ENCODE measurements around the gene TMCO5A. TPM values are rescaled to one million over a fixed set of nuclear protein-coding genes. Genes with fewer than 3 reads are reported as not detected.

TMCO5A gene
- total RNA-seq, 1 donor from 2014 or later, result not detected

DNA sequence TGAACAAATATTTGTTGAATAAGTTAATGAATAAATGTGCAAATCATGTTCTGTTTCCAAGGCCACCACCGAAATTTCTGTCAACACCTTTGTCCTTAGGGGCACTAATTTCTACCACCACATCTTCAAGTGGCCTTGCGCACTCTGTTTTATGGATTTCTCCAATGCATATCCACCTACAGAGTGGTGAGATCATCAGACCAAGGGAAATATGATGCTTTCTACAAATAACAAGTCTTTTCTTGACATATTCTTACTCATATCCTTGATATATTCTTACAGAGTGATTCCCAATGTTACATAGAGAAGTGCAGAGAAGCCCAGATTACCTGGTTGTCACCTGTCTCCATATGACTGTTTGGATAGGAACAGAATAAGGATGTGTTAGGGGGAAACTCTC is 36.1 kb upstream of the TMCO5A start:
- Mint-ChIP-seq H3K4me3 (no peak overlapping the region), H3K27ac (ENCODE audit: unreplicated experiment) (no peak overlapping the region), H3K4me1 (no peaks in the 10 kb centered on the region), H3K27me3 (ENCODE audit: low read depth) (peaks cover 3% of the 10 kb centered on the region), H3K9me3 (no peaks in the 10 kb centered on the region), H3K36me3 (ENCODE audit: low read depth) (no peaks in the 10 kb centered on the region)
- DNase-seq (ENCODE audit: low read depth, low spot score), result no peak
- TF ChIP-seq, protein P1, sequence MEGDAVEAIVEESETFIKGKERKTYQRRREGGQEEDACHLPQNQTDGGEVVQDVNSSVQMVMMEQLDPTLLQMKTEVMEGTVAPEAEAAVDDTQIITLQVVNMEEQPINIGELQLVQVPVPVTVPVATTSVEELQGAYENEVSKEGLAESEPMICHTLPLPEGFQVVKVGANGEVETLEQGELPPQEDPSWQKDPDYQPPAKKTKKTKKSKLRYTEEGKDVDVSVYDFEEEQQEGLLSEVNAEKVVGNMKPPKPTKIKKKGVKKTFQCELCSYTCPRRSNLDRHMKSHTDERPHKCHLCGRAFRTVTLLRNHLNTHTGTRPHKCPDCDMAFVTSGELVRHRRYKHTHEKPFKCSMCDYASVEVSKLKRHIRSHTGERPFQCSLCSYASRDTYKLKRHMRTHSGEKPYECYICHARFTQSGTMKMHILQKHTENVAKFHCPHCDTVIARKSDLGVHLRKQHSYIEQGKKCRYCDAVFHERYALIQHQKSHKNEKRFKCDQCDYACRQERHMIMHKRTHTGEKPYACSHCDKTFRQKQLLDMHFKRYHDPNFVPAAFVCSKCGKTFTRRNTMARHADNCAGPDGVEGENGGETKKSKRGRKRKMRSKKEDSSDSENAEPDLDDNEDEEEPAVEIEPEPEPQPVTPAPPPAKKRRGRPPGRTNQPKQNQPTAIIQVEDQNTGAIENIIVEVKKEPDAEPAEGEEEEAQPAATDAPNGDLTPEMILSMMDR (conservative IDR thresholded peaks at IDR 0.05), result no peak

DNA sequence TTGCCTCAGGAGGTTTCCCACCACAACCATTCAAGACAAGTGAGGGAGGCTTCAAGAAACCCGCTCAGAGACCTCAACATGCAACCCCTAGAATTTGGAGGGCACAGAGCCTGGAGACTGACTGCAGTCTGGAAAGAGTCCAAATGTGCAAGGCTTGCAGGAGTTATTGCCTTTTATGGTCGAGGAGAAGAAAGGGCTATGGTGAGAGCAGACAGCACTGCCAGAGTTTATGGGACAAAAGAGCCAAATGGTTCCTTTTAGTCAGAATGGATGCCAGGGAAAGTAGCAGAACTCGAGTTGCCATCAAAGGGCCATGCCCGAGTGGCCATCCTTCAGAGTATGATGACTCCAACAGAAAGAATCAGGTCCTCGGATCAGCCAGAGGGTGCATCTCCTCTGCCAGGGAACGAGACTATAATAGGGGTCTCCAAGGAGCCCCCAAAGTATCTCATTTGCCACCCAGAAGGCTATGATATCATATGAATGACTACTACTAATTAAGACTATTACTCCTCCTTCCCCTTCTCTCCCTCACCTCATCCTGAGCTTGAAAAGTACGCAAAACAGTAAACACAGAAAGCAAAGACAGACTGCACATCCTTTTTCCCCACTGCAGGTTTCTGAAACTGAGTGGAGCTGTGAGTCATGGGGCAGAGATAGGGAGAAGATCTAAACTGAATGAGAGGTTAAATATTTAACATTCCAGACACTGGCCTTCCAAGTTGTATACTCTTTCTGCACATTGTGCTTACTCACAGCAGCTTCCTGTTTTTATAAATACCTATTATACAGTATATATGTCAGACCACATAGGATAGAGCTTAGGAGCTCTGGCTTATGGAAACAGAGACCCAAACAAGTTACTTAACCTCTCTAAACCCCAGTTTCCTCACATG is 33.9 kb upstream of the TMCO5A start:
- Mint-ChIP-seq H3K4me1 (no peaks in the 10 kb centered on the region), H3K9me3 (no peaks in the 10 kb centered on the region), H3K4me3 (no peak overlapping the region), H3K36me3 (ENCODE audit: low read depth) (no peaks in the 10 kb centered on the region), H3K27me3 (ENCODE audit: low read depth) (no peaks in the 10 kb centered on the region), H3K27ac (ENCODE audit: unreplicated experiment) (no peak overlapping the region)
- DNase-seq (ENCODE audit: low read depth, low spot score), result no peak
- TF ChIP-seq, protein P1 (conservative IDR thresholded peaks at IDR 0.05), result no peak

DNA sequence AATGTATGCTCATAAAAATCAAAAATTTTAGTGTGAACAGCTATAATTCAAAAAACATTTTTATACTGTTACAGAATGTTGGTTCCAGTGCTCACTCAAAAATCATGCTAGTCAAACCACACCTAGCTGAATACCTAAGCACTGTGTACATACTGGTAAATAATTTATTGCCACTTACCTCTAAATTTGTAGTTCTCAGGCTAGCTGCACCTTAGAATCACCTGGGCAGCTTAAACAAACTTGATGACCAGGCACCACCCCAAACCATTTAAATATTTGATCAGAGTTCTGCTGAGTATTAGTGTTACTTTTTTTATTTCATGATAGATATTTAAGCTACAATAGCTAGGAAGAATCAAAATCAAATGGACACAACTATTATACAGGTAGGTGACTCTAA is 32.3 kb upstream of the TMCO5A start:
- Mint-ChIP-seq H3K36me3 (ENCODE audit: low read depth) (no peaks in the 10 kb centered on the region), H3K9me3 (no peaks in the 10 kb centered on the region), H3K27me3 (ENCODE audit: low read depth) (no peaks in the 10 kb centered on the region), H3K4me1 (no peaks in the 10 kb centered on the region), H3K4me3 (no peak overlapping the region), H3K27ac (ENCODE audit: unreplicated experiment) (no peak overlapping the region)
- TF ChIP-seq, protein P1 (conservative IDR thresholded peaks at IDR 0.05), result no peak
- DNase-seq (ENCODE audit: low read depth, low spot score), result no peak

DNA sequence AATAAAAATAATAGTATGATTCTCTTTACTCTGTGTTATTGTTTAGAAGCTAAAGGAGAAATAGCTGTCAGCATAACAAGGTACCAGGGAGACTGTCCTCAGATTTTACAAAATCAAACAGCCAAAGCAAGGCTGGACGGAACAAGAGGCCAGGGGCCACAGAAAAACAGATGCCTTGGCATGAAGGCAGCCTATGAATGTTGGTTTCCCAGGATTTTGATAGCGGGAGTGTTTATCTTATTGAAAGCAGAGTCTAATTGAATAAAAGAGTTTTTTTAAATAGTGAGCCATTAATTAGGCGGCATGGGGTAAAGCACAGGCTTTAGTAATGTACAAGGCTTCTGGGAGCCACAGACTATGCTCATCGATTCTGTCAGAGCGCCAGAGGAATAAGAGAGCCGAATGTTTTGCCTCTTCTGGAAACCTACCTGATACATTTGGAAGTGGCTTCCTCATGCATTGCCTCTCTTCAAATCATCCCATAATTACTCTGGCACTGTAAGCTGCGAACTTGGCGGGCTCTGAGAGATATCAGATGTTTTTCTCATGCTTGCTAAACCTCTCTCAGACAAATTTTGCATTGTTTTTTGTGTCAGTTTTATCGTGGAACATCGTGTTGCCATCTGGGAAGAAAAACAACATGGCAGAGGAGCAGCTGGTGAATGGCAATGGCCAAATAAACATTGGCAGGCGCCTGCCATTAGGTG is 30.4 kb upstream of the TMCO5A start:
- no peaks in the 10 kb centered on the region for H3K27me3 Mint-ChIP-seq (ENCODE audit: low read depth)
- H3K9me3 Mint-ChIP-seq, result no peaks in the 10 kb centered on the region
- TF ChIP-seq, protein P1 (conservative IDR thresholded peaks at IDR 0.05), result no peak
- H3K27ac Mint-ChIP-seq (ENCODE audit: unreplicated experiment), result no peak overlapping the region
- no peak for DNase-seq (ENCODE audit: low read depth, low spot score)
- no peaks in the 10 kb centered on the region for H3K4me1 Mint-ChIP-seq
- H3K36me3 Mint-ChIP-seq (ENCODE audit: low read depth), result no peaks in the 10 kb centered on the region
- no peak overlapping the region for H3K4me3 Mint-ChIP-seq

DNA sequence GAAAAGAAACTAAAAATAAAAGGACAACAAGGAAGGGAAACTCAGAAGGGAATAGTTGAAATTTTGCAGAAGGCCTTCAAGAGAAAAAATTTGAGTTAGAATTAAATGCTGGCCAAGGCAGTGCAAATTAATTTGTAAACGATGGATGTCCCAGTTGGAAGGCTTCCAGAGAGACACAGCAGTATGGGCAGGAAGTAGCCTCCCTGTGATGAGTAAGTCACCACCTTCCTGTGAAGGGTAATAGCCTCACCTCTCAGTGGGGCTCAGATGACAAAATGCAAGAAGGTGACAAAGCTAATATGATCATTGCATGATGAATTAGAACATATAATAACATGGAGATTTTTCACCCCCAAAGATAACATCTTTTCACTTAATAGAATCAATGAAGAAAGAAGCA is 27.3 kb upstream of the TMCO5A start:
- H3K27me3 Mint-ChIP-seq (ENCODE audit: low read depth), result peaks cover 6% of the 10 kb centered on the region
- H3K36me3 Mint-ChIP-seq (ENCODE audit: low read depth), result no peaks in the 10 kb centered on the region
- H3K9me3 Mint-ChIP-seq, result no peaks in the 10 kb centered on the region
- TF ChIP-seq, protein P1 (conservative IDR thresholded peaks at IDR 0.05), result no peak
- H3K4me1 Mint-ChIP-seq, result no peaks in the 10 kb centered on the region
- H3K4me3 Mint-ChIP-seq, result no peak overlapping the region
- DNase-seq (ENCODE audit: low read depth, low spot score), result no peak
- no peak overlapping the region for H3K27ac Mint-ChIP-seq (ENCODE audit: unreplicated experiment)

Measured in neural crest cell (in vitro differentiated cells).